Stomach (tissue), 9 donors: ENCODE results near the gene INKA2. TPM values are rescaled to one million over a fixed set of nuclear protein-coding genes. Genes with fewer than 3 reads are reported as not detected.

Experiments
- DNase-seq, 2 donors: peaks; one replicate each; pipeline versions ENCODE4 v3.0.0 to v3.0.0-alpha.2; 2013 to 2019
- H3K27ac ChIP-seq, 5 donors: fragments of 200-600 bp in 4 of 5; sonication (generic) in 4 of 5; one replicate each; pipeline ENCODE4 v1.5.1; 2013 to 2019; ENCODE audit warnings: mild to moderate bottlenecking in 1 of 5, moderate library complexity in 1 of 5
- H3K27me3 ChIP-seq, 3 donors: fragments of 200-600 bp; sonication (generic); one replicate each; pipeline ENCODE4 v1.5.1; 2017 to 2019; ENCODE audit warnings: mixed run types in 1 of 3
- H3K36me3 ChIP-seq, 4 donors: fragments of 200-600 bp; sonication (generic); 1 replicate in 3 of 4; 2 replicates in 1 of 4; pipeline ENCODE4 v1.5.1; 2016 to 2019
- H3K4me1 ChIP-seq, 4 donors: fragments of 200-600 bp; sonication (generic); one replicate each; pipeline ENCODE4 v1.5.1; 2016 to 2019
- H3K4me3 ChIP-seq, 4 donors: fragments of 200-600 bp; sonication (generic) in 3 of 4; one replicate each; pipeline ENCODE4 v1.5.1; 2016 to 2019; ENCODE audit warnings: mild to moderate bottlenecking in 1 of 4
- H3K9me3 ChIP-seq, 4 donors: fragments of 200-600 bp; sonication (generic); one replicate each; pipeline ENCODE4 v1.5.1; 2016 to 2019
- CTCF ChIP-seq, 7 experiments: fragments of 450-650 bp in 4 of 7; fragments of 200-600 bp in 3 of 7; sonication (generic) in 3 of 7; IDR thresholded peaks; one replicate each; pipeline ENCODE4 v1.5.1; 2016 to 2019; ENCODE audit warnings: antibody characterized with exemption in 7 of 7, control low read depth in 2 of 7, mild to moderate bottlenecking in 1 of 7
- EP300 ChIP-seq: sonication (generic); formaldehyde crosslinking; IDR thresholded peaks from one replicate; pipeline ENCODE4 v1.6.1; 2017; ENCODE audit warnings: antibody characterized with exemption
- POLR2A ChIP-seq, 4 donors: fragments of 450-650 bp; IDR thresholded peaks; one replicate each; pipeline ENCODE4 v1.6.1; 2016; ENCODE audit warnings: antibody characterized with exemption in 4 of 4, control low read depth in 2 of 4, mild to moderate bottlenecking in 1 of 4, moderate library complexity in 1 of 4
- POLR2AphosphoS5 ChIP-seq, 3 donors: sonication (generic); formaldehyde crosslinking; IDR thresholded peaks; one replicate each; pipeline ENCODE4 v1.6.1; 2016; ENCODE audit warnings: antibody characterized with exemption in 3 of 3
- WGBS, 5 donors: extraction: QIAGEN DNeasy Blood & Tissue Kit in 3 of 5; methylation state at CpG; one replicate each; pipeline versions ENCODE4 v1.1.5 to v1.1.7; 2013 to 2018; 5-methylcytosine and 5-hydroxymethylcytosine counted together
- intact Hi-C: fragments of 100-400 bp; cut with DNase I; formaldehyde crosslinking; loops from one replicate; pipeline ENCODE4 v1.15.1; 2023; ENCODE audit warnings: low total_unique reads
- polyA plus RNA-seq, 3 donors: library from polyadenylated mRNA; stranded (reverse); fragments of 200-250 nt; gene quantifications; one replicate each; pipeline ENCODE4 v1.2.3, GENCODE V29; 2013
- total RNA-seq, 5 donors: library from RNA; depleted of rRNA; stranded (reverse); fragments of >200 nt; gene quantifications; one replicate each; pipeline versions ENCODE4 v1.1.0 to v1.2.3, GENCODE V29; 2014 to 2016
- donor health status: healthy with polysubstance abuse.
- donor health status: Bipolar disorder and iron deficiency.
- donor health status: healthy.

Gene INKA2
- total and polyA plus RNA-seq, 8 donors = 1.0 to 6.1 (median 3.2) TPM

- Histone ChIP-seq H3K27ac (peak overlapping the region; percentile 83 to 91 (median 89)), H3K27me3 (peaks cover 0 to 23% (median 0%) of the 10 kb centered on the region in 3 donors), H3K9me3 (no peaks in the 10 kb centered on the region), H3K4me3 (peak overlapping the region; percentile 62 to 65 (median 64)), H3K4me1 (peaks cover 34 to 47% (median 41%) of the 10 kb centered on the region in 4 donors), H3K36me3 (no peaks in the 10 kb centered on the region)
- 1 to 2% (median 1%) methylated on average over 52 to 63 of the region's 63 CpGs for WGBS, 5 donors
- intact Hi-C loops = loop anchor here (10.0 kb wide), 1 partner anchor 255 kb away; no protein-coding TSS in a partner anchor
- TF ChIP-seq POLR2A (IDR thresholded peaks at IDR 0.05) = no peak
- peak in 1 of 3 donors; percentile 15 for TF ChIP-seq POLR2AphosphoS5 (IDR thresholded peaks at IDR 0.05)
- peak; percentile 69 to 82 for DNase-seq
Measured at GRCh38 chr1:111739925-111740765, 950 bp upstream of the INKA2 start.

- 0 to 2% (median 1%) methylated on average over 30 to 61 of the region's 61 CpGs for WGBS, 5 donors
Measured at GRCh38 chr1:111738436-111739193, 580 bp downstream of the INKA2 start.

GRCh38 chr1:111738133-111738435, 1.1 kb downstream of the INKA2 start:
- intact Hi-C loops = no loop called here

More at GRCh38 chr1:111738436-111739193, 580 bp downstream of the INKA2 start:
- peak; percentile 69 to 91 for DNase-seq
- Histone ChIP-seq H3K9me3 (no peaks in the 10 kb centered on the region), H3K4me1 (peaks cover 46 to 63% (median 54%) of the 10 kb centered on the region in 4 donors), H3K36me3 (no peaks in the 10 kb centered on the region), H3K27me3 (peaks cover 0 to 23% (median 0%) of the 10 kb centered on the region in 3 donors), H3K4me3 (peak overlapping the region; percentile 62 to 65 (median 64)), H3K27ac (peak overlapping the region; percentile 83 to 91 (median 89))
- TF ChIP-seq CTCF (IDR thresholded peaks at IDR 0.05) (no peak), EP300 (no peak), POLR2A (IDR thresholded peaks at IDR 0.05) (no peak), POLR2AphosphoS5 (IDR thresholded peaks at IDR 0.05) (peak in 2 of 3 donors; percentile 18 to 64)
- intact Hi-C loops = no loop called here

More at GRCh38 chr1:111738133-111738435, 1.1 kb downstream of the INKA2 start:
- H3K36me3 ChIP-seq = no peaks in the 10 kb centered on the region
- H3K4me3 ChIP-seq = peak overlapping the region; percentile 62 to 65 (median 64)
- DNase-seq = no peak
- peaks cover 50 to 68% (median 59%) of the 10 kb centered on the region in 4 donors for H3K4me1 ChIP-seq
- peak overlapping the region; percentile 83 to 91 (median 89) for H3K27ac ChIP-seq
- H3K27me3 ChIP-seq = peaks cover 0 to 23% (median 0%) of the 10 kb centered on the region in 3 donors
- TF ChIP-seq POLR2AphosphoS5 (IDR thresholded peaks at IDR 0.05) = no peak
- no peak for TF ChIP-seq EP300
- no peak for TF ChIP-seq POLR2A (IDR thresholded peaks at IDR 0.05)
- no peak for TF ChIP-seq CTCF (IDR thresholded peaks at IDR 0.05)
- 16 to 20% (median 18%) methylated on average over 9 of the region's 9 CpGs for WGBS, 5 donors
- no peaks in the 10 kb centered on the region for H3K9me3 ChIP-seq
